H1 (cell line): ENCODE measurements around the gene FAM50A.

Experiments used
- BRCA1 ChIP-seq: IDR thresholded peaks from 2 replicates; pipeline ENCODE4 v1.6.1; 2012; ENCODE audit warnings: low read depth, low read length, improper control_type of control experiment
- CEBPB ChIP-seq: IDR thresholded peaks from 2 replicates; pipeline ENCODE4 v1.6.1; 2012; ENCODE audit warnings: low read depth, low read length
- EZH2 ChIP-seq: fragments of 200-600 bp; sonication (generic); IDR thresholded peaks from 2 replicates; pipeline ENCODE4 v1.7.1; 2012; ENCODE audit warnings: low read depth, mild to moderate bottlenecking, moderate library complexity, low read length, inconsistent platforms; ENCODE audit not compliant: severe bottlenecking
- JUND ChIP-seq: IDR thresholded peaks from 2 replicates; pipeline ENCODE4 v1.6.1; 2011; ENCODE audit warnings: mild to moderate bottlenecking, improper control_type of control experiment, low read length
- TF ChIP-seq, protein P1 (sequence below), 3 experiments: IDR thresholded peaks; 1 replicate in 2 of 3; 2 replicates in 1 of 3; pipeline versions ENCODE4 v1.5.1 to v1.6.1; 2011; ENCODE audit warnings: low read length in 3 of 3, mild to moderate bottlenecking in 3 of 3, inconsistent platforms in 2 of 3, low read depth in 1 of 3, moderate library complexity in 1 of 3; ENCODE audit not compliant: insufficient read depth in 1 of 3; ENCODE audit errors: control extremely low read depth in 1 of 3

DNA sequence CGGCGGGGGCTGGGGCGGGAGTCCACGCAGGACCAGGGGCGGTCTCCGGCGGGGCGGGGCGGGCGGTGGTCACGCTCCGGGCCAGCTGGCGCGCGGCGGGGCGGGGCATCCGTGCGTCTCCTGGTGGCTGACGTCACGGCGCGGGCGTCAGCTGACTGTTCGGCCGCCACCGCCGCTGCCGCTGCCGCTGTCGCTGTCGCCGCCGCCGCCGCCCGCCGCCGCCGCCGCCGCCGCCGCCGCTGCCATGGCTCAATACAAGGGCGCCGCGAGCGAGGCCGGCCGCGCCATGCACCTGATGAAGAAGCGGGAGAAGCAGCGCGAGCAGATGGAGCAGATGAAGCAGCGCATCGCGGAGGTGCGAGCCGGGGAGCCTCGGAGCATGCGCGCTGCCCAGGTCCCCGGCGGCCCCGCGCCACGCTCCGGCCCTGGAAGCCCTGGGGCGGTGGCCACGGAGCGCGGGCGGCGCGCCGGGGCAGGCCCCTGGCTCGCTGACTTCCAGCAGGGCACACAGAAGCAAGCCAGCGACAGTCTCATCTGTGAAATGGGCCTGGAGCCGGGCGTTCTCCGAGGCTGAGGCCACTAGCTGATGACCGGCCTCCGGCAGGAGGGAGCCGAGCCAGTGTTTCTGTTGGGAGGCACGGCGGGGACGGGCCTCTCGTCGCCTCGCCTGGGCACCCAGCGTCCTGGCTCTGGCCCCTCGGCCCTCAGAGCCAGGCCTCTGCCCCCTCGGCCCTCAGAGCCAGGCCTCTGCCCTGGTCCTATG is at the start of gene FAM50A:
- TF ChIP-seq, protein P1, sequence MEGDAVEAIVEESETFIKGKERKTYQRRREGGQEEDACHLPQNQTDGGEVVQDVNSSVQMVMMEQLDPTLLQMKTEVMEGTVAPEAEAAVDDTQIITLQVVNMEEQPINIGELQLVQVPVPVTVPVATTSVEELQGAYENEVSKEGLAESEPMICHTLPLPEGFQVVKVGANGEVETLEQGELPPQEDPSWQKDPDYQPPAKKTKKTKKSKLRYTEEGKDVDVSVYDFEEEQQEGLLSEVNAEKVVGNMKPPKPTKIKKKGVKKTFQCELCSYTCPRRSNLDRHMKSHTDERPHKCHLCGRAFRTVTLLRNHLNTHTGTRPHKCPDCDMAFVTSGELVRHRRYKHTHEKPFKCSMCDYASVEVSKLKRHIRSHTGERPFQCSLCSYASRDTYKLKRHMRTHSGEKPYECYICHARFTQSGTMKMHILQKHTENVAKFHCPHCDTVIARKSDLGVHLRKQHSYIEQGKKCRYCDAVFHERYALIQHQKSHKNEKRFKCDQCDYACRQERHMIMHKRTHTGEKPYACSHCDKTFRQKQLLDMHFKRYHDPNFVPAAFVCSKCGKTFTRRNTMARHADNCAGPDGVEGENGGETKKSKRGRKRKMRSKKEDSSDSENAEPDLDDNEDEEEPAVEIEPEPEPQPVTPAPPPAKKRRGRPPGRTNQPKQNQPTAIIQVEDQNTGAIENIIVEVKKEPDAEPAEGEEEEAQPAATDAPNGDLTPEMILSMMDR (IDR thresholded peaks at IDR 0.05; ENCODE audit: control extremely low read depth in 1 of 3, insufficient read depth in 1 of 3, low read depth in 1 of 3, low read length in 3 of 3), result no peak
- no peak for TF ChIP-seq EZH2
- no peak for TF ChIP-seq BRCA1
- no peak for TF ChIP-seq JUND
- TF ChIP-seq CEBPB, result no peak
